DMS114 treated with DMSO at 0.1 percent for 48 hours (cell line): ENCODE results near the gene ADK.
"Not testable (repeated sequence)": the region's sequence is repeated elsewhere in the genome, so short reads cannot be mapped to it uniquely, and the experiment has no call there.

Experiments used
- DNase-seq: peaks from one replicate; lab custom pipeline; 2025; ENCODE audit not compliant: unreplicated experiment; lab: John Stamatoyannopoulos, UW

ADK gene

DNA sequence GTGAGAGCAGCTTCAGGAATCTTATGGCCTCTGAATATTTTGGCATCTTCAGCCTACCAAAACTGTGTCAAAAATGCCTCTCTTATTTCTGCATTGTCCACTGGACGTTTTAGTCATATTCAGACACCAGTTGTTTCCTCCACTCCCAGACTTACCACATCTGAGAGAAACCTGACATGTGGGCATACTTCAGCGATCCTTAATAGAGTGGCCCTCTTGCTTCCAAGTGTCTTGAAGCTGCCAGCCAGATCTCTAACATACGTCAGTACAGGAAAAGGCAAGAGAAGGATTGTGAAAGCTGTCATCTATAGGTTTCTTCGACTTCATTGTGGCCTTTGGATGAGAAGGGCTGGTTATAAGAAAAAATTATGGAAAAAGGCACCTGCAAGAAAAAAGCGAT, 376.6 kb downstream of the ADK start:
- not testable (repeated sequence) for DNase-seq

DNA sequence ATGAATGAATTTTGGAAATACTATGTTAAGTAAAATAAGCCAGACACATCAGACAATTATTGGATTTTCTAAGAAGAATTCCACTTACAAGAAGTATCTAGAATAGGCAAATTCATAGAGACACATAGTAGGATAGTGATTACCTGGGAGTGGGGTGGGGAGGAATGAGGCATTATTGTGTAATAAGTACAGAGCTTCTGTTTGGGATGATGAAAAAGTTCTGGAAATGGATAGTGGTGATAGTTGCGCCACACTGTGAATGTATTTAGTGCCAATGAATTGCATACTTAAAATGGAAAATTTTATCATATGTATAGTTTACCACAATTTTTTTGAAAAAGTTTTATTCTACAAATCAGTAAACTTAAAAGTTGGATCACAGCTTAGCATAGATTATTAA, 378.2 kb downstream of the ADK start:
- no peak for DNase-seq

DNA sequence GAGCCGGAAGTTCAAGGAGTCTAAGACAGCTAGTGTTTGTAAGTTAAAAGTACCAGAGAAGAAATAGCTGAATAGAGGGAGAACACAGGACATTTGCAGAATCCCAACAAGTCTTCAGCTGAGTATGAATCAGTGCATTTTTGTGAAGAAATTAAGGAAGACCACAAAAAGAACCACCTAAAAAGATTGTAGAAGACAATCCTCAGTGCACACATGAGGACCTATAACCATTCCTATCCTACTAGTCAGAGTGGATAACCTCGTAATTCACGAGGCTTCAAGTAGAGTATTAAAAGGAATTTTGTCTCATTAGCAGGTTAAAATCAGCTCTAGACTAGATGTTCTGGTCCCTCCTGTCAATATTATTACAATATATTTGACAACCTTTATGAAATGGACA, 380.0 kb downstream of the ADK start:
- no peak for DNase-seq

DNA sequence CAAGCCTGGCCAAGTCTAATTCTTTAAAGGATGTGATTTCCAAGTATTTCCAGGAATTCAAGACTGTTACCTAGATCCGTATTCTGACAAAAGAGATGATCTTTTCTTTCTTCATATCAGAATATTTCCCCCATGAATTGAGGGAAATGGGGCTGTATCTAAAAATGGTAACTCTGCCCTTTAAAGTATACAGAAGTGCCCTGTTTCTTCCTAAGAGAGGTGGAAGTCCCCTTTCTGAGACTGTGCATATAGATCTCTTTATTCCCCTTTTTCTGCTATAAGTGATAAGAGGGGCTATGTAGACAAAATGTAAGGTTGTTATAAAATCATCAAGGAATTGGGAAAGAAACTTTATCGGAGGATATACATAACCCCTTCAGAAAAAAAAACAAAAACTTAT, 388.3 kb downstream of the ADK start:
- DNase-seq = no peak

DNA sequence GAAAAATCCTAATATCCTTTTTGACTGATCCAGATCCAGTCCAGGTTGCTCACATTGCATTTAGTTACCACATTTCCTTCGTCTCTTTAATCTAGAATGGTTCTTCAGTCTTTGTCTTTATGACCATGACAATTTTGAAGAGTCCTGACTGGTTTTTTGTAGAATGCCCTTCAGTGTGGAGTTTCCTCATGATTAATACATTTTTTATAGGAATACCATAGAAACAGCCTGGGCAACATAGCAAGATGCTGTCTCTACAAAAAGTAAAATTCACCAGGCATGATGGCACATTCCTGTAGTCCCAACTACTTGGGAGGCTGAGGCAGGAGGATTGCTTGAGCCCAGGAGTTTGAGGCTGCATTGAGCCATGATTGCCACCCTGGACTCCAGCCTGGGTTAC, 390.4 kb downstream of the ADK start:
- DNase-seq = no peak

DNA sequence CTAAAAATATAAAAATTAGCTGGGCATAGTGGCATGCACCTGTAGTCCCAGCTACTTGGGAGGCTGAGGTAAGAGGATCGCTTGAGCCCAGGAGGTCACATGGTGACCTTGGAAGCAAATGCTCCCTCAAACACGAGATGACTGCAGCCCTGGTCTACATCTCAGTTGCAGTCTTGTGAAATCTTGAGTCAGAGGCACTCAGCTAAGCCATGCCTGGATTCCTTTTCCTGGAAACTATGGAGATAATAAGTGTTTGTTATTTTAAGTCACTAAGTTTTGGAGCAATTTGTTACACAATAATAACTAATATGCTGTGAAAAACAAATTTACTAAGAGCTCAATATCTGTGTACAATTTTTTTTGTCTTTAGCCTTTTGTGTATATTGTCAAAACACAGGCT, 391.1 kb downstream of the ADK start:
- no peak for DNase-seq

DNA sequence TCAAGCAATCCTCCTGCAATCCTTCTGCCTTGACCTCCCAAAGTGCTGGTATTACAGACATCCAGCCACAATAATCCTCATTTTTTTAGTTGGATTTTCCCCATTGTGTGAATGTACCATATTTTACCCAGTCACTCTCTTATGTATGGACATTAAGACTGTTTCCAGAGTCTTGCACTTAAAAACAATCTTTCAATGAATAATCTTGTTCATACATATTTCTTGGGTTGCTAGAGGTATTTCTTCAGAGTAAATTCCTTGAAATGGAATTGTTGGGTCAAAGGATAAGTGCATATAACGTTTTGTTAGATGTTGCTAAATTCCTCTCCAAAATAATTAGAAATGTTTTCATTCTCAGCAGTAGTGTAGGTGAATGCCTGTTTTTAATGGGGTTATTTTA, 392.3 kb downstream of the ADK start:
- DNase-seq = no peak

DNA sequence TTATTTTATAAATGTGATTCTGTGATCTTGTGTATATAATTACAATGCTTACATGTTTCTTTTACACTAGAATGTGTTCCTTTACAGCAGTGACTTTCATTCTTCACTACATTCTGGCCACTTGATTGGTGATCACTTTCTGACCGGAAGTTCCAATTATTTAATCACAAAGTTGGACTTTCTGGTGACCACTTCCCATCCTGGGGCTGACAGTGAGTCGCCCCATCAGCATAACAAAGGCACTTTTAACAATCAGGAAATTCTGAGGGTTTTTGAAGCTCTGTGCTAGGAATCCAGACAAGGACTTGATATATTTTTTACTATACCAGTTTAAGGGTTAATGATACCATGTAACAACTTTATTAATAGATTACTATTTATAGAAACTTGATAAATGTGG, 393.1 kb downstream of the ADK start:
- no peak for DNase-seq

DNA sequence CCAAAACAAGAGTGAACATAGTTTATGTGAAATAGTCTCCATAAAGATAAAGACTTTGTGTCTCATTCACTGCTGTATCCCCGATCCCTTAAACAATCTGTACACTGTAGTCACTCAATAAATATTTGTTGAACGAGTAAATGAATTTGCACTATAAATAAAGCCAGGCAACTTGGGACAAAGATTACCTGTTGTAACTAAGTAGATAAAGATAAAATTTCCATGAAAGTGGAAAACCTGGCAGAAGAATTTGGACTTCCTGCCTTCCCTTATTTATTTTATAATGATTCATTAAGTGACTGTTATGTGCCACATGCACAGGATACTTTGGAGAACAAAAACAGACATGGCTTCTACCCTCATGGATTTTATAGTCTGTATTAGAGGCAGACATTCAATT, 397.7 kb downstream of the ADK start:
- DNase-seq = no peak

DNA sequence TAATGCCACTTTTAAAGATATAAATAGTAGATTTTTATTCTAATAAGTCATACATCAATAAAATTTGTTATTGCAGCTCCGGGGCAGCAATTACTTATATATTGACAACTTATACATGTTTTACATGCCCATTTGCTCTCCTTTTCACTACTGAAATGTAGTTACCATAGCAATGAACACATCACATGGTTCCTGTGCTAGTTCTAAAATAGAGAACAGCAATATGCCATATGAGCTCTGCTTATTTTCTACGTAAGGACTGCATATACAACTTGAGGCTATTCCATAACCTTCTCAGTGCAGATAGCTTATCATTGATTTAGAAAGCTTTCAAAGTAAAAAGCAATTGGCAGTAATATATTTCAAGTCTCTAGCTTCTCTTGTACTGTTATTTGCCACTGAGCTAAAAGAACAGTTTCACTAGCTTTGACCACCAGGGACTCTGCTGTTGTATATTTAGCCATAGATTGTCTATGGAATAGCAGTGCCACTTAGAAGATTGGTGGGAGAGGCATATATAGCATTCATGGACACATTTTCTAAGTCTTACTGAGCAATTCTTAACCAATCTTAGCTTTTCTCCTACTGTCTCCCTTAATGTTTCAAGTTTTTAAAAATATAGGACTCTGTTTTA, 405.2 kb downstream of the ADK start:
- no peak for DNase-seq

DNA sequence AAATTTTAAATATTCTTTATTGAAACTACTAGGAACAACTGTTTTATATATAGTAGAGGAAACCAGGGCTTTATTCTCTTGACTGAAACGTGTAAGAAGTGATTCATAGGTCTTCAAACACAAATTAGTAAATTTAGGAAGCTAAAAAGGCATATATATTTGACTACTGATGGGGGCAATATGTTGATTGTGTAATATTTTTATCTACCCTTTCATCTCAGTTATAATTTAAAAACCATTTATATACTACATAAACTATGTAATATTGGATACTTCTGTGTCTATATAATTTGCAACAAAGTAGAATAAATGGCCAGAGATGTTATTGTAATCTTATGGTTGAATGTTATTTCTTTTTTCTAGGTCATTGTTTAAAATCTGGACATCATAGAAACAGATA, 406.1 kb downstream of the ADK start:
- DNase-seq = no peak

DNA sequence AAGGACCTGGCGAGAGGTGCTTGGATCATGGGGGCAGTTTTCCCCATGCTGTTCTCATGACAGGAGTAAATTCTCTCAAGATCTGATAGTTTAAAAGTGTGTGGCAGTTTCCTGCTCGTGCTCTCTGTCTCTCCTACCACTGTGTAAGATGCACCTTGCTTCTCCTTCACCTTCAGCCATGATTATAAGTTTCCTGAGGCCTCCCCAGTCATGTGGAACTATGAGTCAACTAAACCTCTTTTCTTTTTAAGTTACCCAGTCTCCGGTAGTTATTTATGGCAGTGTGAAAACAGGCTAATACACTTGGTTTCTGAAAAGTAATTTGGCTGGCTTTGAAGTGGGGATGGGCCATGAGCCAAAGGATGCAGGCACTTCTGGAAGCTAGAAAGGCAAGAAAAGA, 407.4 kb downstream of the ADK start:
- DNase-seq = no peak

DNA sequence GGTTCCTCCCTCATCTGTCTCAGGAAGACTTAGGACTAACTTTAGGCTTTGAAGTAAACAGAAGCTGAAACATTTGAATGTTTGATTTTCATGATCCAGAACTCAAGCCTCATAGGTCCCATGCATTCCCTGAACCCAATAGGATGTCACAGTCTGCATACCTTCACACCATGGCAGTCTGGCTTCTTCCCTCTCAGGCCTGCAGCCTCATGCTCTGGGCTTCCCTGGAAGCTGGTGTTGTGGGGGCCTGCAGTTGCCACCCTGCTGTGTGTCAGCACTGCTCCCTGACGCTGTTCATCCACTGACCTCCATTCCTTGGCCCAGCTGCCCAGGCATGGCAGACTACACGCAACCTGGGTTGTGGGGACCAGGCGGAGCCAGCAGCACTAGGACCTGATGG, 407.9 kb downstream of the ADK start:
- no peak for DNase-seq

DNA sequence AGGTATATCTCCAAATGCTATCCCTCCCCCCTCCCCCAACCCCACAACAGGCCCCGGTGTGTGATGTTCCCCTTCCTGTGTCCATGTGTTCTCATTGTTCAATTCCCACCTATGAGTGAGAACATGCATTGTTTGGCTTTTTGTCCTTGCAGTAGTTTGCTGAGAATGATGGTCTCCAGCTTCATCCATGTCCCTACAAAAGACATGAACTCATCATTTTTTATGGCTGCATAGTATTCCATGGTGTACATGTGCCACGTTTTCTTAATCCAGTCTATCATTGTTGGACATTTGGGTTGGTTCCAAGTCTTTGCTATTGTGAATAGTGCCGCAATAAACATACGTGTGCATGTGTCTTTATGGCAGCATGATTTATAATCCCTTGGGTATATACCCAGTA, 417.9 kb downstream of the ADK start:
- not testable (repeated sequence) for DNase-seq

DNA sequence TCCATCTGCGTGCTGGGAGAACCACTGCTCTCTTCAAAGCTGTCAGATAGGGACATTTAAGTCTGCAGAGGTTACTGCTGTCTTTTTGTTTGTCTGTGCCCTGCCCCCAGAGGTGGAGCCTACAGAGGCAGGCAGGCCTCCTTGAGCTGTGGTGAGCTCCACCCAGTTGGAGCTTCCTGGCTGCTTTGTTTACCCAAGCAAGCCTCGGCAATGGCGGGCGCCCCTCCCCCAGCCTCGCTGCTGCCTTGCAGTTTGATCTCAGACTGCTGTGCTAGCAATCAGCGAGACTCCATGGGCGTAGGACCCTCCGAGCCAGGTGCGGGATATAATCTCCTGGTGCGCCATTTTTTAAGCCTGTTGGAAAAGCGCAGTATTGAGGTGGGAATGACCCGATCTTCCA, 422.5 kb downstream of the ADK start:
- not testable (repeated sequence) for DNase-seq

DNA sequence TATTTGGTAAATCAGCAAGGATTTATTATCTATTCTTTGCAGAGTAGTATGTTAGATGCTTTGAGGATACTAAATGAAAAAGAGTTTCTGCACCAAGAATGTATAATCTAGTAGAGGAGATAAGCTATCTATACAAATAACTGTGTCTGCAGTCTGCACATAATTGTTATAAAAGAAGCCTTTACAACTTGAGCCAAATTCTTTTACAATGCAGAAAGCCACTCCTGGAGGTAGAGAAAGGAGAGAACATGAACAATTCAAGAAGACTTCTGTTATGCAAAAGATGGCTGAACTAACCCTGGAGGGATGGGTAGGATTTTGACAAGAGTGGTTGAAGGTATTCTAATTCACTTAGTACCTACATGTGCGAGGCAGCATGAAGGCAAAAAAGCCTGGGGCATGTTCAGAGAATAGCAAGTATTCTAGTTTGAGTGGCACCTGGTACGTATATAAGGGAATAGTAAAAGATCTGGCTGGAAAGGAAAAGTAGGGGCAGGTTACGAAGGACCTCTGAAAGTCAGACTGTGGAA, 424.2 kb downstream of the ADK start:
- no peak for DNase-seq

DNA sequence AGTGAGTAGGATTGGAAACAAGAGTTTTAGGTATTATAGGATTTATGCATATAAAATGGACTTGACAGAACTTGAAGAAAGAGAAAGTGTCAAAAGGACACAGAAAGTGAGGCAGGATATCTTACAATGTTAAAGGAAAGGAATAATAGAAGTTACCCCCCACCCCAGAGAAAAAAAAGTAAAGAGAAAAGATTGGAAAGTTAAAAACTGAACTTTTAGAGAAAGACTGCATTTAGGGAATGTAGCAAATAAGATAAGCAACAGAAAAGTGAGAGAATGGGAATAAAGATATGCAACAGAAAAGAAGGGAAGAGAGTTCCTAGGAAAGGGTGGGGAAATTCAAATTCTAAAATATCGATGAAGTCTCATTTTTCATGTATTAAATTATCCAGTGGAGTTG, 424.9 kb downstream of the ADK start:
- no peak for DNase-seq

DNA sequence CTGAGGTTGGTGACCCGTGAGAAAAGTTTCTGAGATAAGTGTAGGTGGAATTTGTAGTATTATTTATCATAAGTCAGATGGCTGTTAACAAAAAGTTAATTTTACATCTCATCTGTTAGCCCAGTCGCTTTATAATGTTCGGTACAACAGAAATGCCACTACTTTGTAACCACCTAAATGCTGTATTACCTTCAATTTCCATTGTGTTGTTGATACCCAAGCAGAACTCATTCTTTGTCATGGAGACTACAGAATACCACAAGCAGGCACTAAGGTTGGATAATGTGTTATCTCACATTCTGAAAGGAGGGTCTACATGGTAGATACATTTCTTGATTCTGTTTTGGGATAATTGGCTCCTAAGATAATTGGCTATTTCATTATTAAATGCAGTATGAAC, 425.6 kb downstream of the ADK start:
- DNase-seq = no peak

DNA sequence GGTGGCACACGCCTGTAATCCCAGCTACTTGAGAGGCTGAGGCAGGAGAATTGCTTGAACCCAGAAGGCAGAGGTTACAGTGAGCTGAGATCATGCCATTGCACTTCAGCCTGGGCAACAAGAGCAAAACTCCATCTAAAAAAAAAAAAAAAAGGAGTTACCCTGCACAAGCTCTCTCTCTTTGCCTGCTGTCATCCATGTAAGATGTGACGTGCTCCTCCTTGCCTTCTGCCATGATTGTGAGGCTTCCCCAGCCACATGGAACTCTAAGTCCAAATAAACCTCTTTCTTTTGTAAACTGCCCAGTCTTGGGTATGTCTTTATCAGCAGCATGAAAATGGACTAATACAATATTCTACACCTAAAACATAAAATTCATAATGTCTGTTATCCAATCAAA, 429.4 kb downstream of the ADK start:
- DNase-seq = not testable (repeated sequence)

DNA sequence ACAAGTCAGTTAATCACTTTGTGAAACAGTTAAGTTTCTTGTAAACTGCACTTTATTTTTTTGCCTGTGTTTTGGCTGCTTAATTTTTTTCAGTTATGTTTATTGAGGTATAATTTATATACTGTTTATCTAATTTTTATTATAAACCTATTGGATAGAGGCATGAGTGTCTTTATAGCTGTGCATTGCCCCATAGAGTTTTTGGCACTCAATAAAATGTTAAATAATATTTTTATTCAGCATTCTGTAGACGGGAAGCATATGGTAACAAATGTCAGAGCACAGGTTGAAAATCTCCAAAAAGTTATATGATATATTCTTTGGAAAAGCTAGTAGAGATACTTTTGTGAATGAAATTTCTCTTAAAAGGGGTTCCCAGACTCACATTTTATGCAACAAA, 431.5 kb downstream of the ADK start:
- no peak for DNase-seq

DNA sequence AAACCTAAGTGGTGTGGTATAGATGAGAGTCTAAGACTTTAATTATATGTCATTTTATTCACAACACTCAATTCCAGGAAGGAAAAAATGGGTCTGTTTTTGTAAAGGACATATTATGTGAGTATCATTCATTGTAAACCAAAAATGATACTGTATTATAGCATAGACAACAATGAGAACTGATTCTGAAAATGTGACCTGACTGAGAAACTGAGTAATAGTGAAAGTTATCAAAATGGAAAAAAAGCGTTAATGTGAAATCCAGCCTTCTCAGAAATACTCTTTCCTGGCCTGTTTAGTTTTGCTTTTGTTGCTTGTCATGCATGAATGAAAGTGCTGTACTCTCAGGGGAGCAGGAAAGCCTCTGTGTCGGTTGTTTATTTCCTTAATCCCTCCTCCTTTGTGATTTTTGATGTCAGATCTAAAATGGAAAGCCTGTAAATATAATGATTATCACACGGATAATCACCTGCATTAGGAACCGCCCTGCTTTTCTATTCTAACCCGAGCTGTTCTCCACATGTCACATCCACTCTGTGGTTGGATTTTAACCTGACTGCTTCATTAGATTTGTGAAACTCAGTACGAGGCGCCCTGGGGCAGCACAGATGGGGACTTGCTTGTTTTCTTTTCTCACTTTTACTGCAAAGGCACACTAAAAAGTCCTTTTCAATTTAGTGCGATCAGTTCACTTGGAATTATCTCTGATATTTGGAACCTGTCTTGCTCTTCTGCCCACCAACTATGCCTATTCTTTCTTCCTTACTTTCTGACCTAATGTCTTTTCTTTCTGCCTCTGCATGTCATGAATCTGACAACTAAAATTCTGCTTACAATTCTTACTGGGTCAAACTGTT, 434.4 kb downstream of the ADK start:
- no peak for DNase-seq

DNA sequence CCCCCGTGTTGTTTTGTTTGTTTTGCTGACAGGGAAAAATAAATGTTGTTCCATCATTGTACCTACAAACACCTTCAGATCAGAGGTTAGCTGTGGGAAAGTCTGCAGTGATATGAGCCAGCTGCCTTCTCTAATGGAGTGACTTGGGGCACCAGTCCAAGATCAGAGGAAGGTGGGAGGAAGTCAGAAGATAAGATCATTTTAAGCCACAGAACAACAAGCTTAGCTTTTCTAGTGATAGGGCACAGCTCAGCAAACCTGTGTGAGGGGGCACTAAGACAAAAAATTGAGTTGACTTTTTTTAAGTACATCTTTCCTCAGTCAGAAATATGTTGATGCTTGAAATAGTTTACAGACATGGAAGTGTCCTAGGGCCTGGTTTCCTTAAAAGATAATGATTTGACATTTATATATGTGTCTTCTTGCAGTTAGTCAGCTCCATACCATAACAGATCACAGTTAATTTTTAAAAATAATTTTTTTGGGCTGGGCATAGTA, 435.1 kb downstream of the ADK start:
- DNase-seq = no peak
